ENCODE measurements around the gene NBEA.

DNA sequence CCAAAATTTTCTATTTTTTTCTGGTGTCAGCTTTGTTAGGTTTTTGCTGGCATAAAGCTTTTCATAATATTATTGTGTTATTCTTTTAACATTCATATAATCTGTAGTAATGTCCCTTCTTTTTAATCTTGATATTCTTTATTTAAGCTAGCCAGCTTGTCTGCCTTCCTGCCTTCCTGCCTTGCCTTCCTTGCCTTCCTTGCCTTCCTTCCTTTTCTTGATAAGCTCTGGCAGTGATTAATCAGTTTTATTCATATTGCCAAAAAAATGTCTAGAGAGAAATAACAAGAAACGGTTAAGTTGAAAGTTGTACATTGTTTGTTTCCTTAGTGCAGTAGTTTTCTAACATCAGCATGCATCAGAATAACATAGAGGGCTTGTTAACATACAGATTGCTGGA is 277.0 kb downstream of the NBEA start:
- TF ChIP-seq, protein P1, sequence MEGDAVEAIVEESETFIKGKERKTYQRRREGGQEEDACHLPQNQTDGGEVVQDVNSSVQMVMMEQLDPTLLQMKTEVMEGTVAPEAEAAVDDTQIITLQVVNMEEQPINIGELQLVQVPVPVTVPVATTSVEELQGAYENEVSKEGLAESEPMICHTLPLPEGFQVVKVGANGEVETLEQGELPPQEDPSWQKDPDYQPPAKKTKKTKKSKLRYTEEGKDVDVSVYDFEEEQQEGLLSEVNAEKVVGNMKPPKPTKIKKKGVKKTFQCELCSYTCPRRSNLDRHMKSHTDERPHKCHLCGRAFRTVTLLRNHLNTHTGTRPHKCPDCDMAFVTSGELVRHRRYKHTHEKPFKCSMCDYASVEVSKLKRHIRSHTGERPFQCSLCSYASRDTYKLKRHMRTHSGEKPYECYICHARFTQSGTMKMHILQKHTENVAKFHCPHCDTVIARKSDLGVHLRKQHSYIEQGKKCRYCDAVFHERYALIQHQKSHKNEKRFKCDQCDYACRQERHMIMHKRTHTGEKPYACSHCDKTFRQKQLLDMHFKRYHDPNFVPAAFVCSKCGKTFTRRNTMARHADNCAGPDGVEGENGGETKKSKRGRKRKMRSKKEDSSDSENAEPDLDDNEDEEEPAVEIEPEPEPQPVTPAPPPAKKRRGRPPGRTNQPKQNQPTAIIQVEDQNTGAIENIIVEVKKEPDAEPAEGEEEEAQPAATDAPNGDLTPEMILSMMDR (conservative IDR thresholded peaks at IDR 0.05; ENCODE audit: low read depth in 2 of 2), result no peak
- TF ChIP-seq EZH2 (IDR thresholded peaks at IDR 0.05; ENCODE audit: low read depth, unreplicated experiment) (no peak), ZNF114 (CRISPR knock-in tag; IDR thresholded peaks at IDR 0.05) (no peak), CREB1 (CRISPR knock-in tag; IDR thresholded peaks at IDR 0.05; ENCODE audit: low read depth) (no peak), POLR2AphosphoS5 (IDR thresholded peaks at IDR 0.05; ENCODE audit: low read depth) (no peak), JUNB (IDR thresholded peaks at IDR 0.05; ENCODE audit: unreplicated experiment) (no peak)
- TF ChIP-seq, protein P2, sequence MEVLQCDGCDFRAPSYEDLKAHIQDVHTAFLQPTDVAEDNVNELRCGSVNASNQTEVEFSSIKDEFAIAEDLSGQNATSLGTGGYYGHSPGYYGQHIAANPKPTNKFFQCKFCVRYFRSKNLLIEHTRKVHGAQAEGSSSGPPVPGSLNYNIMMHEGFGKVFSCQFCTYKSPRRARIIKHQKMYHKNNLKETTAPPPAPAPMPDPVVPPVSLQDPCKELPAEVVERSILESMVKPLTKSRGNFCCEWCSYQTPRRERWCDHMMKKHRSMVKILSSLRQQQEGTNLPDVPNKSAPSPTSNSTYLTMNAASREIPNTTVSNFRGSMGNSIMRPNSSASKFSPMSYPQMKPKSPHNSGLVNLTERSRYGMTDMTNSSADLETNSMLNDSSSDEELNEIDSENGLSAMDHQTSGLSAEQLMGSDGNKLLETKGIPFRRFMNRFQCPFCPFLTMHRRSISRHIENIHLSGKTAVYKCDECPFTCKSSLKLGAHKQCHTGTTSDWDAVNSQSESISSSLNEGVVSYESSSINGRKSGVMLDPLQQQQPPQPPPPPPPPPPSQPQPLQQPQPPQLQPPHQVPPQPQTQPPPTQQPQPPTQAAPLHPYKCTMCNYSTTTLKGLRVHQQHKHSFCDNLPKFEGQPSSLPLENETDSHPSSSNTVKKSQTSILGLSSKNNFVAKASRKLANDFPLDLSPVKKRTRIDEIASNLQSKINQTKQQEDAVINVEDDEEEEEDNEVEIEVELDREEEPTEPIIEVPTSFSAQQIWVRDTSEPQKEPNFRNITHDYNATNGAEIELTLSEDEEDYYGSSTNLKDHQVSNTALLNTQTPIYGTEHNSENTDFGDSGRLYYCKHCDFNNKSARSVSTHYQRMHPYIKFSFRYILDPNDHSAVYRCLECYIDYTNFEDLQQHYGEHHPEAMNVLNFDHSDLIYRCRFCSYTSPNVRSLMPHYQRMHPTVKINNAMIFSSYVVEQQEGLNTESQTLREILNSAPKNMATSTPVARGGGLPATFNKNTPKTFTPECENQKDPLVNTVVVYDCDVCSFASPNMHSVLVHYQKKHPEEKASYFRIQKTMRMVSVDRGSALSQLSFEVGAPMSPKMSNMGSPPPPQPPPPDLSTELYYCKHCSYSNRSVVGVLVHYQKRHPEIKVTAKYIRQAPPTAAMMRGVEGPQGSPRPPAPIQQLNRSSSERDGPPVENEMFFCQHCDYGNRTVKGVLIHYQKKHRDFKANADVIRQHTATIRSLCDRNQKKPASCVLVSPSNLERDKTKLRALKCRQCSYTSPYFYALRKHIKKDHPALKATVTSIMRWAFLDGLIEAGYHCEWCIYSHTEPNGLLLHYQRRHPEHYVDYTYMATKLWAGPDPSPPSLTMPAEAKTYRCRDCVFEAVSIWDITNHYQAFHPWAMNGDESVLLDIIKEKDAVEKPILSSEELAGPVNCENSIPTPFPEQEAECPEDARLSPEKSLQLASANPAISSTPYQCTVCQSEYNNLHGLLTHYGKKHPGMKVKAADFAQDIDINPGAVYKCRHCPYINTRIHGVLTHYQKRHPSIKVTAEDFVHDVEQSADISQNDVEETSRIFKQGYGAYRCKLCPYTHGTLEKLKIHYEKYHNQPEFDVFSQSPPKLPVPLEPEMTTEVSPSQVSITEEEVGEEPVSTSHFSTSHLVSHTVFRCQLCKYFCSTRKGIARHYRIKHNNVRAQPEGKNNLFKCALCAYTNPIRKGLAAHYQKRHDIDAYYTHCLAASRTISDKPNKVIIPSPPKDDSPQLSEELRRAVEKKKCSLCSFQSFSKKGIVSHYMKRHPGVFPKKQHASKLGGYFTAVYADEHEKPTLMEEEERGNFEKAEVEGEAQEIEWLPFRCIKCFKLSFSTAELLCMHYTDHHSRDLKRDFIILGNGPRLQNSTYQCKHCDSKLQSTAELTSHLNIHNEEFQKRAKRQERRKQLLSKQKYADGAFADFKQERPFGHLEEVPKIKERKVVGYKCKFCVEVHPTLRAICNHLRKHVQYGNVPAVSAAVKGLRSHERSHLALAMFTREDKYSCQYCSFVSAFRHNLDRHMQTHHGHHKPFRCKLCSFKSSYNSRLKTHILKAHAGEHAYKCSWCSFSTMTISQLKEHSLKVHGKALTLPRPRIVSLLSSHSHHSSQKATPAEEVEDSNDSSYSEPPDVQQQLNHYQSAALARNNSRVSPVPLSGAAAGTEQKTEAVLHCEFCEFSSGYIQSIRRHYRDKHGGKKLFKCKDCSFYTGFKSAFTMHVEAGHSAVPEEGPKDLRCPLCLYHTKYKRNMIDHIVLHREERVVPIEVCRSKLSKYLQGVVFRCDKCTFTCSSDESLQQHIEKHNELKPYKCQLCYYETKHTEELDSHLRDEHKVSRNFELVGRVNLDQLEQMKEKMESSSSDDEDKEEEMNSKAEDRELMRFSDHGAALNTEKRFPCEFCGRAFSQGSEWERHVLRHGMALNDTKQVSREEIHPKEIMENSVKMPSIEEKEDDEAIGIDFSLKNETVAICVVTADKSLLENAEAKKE (CRISPR knock-in tag; IDR thresholded peaks at IDR 0.05), result no peak
- TF ChIP-seq, protein P3, sequence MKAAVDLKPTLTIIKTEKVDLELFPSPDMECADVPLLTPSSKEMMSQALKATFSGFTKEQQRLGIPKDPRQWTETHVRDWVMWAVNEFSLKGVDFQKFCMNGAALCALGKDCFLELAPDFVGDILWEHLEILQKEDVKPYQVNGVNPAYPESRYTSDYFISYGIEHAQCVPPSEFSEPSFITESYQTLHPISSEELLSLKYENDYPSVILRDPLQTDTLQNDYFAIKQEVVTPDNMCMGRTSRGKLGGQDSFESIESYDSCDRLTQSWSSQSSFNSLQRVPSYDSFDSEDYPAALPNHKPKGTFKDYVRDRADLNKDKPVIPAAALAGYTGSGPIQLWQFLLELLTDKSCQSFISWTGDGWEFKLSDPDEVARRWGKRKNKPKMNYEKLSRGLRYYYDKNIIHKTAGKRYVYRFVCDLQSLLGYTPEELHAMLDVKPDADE (IDR thresholded peaks at IDR 0.05), result no peak

Data from GM23338 (cell line).